B cell (primary cell): ENCODE data around the gene SLC2A9.

ENCODE experiments used
- CTCF ChIP-seq: fragments of 200-600 bp; IDR thresholded peaks from one replicate; pipeline ENCODE4 v1.8.0; 2022; ENCODE audit warnings: antibody characterized with exemption, mild to moderate bottlenecking
- EZH2 ChIP-seq: IDR thresholded peaks from 2 replicates; pipeline ENCODE4 v1.6.1; 2012; ENCODE audit warnings: borderline replicate concordance, low read depth, mild to moderate bottlenecking, moderate library complexity, low read length; ENCODE audit not compliant: insufficient read depth, poor library complexity, severe bottlenecking

DNA sequence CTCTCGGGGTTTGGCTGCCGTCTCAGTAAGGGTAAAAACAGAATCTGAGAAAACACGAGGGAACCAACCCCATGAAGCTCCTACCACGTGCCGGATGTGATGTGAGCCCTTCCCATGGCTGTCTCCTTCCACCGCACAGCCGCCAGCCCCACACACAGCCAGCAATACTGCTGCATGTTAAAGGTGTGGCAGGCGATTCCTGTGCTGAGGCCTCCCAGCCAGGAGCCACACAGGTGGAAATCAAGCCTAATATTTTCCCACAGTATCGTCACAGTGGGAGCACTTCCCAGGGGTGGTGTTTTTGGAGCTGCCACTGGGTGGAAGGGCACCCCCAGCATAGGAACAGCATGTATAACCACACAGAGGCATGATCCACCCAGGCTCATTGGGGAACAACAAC lies 77.5 kb downstream of the SLC2A9 start:
- TF ChIP-seq CTCF (no peak), EZH2 (no peak)
